ENCODE measurements around the gene NAV1.

DNA sequence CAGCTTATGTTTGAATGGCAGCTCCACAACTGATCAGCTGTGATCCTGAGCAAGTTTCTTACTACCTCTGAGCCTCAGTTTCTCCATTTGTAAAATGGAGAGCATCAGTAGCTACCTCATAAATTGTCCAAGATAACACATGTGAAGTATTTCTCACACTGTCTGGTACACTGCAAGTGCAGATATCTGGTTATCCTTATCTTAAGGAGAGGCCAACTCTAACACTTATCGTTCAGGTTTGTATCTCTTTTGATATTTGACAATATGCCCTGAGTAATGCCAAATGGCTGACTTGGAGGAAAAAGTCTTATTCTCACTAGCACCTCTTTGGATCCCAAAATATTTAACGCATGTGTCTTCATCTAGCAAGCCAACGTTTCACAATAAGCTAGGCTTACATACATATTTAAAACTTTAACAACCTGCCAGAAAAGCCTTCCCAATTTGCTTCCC lies 34.7 kb upstream of the NAV1 start:
- TF ChIP-seq EZH2 (IDR thresholded peaks at IDR 0.05; ENCODE audit: low read depth): no peak
- TF ChIP-seq, protein P1, sequence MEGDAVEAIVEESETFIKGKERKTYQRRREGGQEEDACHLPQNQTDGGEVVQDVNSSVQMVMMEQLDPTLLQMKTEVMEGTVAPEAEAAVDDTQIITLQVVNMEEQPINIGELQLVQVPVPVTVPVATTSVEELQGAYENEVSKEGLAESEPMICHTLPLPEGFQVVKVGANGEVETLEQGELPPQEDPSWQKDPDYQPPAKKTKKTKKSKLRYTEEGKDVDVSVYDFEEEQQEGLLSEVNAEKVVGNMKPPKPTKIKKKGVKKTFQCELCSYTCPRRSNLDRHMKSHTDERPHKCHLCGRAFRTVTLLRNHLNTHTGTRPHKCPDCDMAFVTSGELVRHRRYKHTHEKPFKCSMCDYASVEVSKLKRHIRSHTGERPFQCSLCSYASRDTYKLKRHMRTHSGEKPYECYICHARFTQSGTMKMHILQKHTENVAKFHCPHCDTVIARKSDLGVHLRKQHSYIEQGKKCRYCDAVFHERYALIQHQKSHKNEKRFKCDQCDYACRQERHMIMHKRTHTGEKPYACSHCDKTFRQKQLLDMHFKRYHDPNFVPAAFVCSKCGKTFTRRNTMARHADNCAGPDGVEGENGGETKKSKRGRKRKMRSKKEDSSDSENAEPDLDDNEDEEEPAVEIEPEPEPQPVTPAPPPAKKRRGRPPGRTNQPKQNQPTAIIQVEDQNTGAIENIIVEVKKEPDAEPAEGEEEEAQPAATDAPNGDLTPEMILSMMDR (conservative IDR thresholded peaks at IDR 0.05): no peak
